Activated CD4-positive, alpha-beta T cell treated with anti-CD3 and anti-CD28 coated beads, Interleukin-2, amount 50 U/mL, for 1 hour (primary cell): ENCODE measurements around the gene ATP12A.

ENCODE experiments used
- DNase-seq: peaks from one replicate; pipeline ENCODE4 v3.0.0-alpha.2; 2020

Gene ATP12A

DNA sequence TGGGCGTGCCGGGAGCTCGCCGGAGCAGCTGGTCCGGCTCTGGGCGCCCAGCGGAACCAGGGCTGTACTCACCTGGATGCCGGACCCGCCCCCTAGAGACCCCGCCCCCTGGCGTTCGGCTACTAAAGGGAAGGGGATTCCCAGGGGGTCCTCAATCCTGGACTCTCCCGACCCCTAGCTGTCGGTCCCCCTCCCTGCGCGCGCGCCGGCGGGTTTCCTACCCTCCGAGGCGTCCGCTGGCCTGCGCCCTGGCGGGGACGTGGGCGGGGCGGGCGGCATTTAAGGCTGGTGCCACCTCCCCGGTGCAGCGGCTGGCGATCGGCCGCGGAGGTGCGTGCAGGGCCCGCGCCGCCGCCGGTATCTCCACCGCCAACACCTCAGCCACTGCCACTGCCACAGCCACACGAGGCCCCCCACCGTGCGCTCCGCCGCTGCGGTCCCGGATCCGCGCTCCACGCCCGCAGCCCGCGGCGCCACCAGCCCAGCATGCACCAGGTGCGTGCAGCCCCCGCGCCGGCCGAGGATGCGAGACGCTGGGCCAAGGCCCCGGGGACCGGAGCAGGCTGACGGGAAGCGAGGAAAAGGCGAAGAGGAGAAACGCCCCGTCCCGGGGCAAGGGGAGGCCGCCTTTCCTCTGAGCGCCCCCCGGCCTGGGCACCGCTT, at the start of gene ATP12A:
ATP12A (plus strand) TSS at position 151 of the 663 bp plus-strand sequence; CDS start at position 487, 336 bp downstream.
- peak; percentile 12 for DNase-seq

- no peak for DNase-seq
Measured at GRCh38 chr13:24630851-24631620, 49.2 kb upstream of the ATP12A start.

GRCh38 chr13:24631922-24632321, 48.3 kb upstream of the ATP12A start:
- DNase-seq = no peak

GRCh38 chr13:24632382-24633121, 47.7 kb upstream of the ATP12A start:
- DNase-seq = no peak

- no peak for DNase-seq
Measured at GRCh38 chr13:24636776-24637175, 43.4 kb upstream of the ATP12A start.

GRCh38 chr13:24638096-24638495, 42.1 kb upstream of the ATP12A start:
- no peak for DNase-seq

- no peak for DNase-seq
Measured at GRCh38 chr13:24640752-24641151, 39.5 kb upstream of the ATP12A start.

- no peak for DNase-seq
Measured at GRCh38 chr13:24642219-24642618, 38.0 kb upstream of the ATP12A start.

- no peak for DNase-seq
Measured at GRCh38 chr13:24644036-24644435, 36.2 kb upstream of the ATP12A start.

GRCh38 chr13:24648271-24648670, 31.9 kb upstream of the ATP12A start:
- DNase-seq = no peak

GRCh38 chr13:24648983-24649687, 31.1 kb upstream of the ATP12A start:
- no peak for DNase-seq

- no peak for DNase-seq
Measured at GRCh38 chr13:24649688-24650043, 30.5 kb upstream of the ATP12A start.

DNA sequence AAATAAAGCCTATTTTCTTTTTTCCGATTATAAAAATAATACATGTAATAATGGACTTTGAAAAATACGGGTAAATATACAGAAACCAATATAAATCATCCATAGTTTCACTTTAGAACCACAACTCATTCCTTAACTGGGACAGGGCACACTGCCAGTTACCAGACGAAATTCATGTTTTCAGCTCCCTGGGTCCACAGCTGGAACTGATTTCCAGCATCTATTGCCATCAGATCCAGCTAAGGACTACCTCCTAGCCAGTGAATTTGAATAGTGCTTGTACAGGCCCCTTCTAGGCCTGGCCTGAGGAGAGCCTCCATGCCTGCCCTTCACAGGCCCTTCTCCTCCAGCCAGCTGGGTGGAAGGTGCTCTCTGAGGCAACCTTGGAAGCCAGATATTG, 30.0 kb upstream of the ATP12A start:
- DNase-seq = no peak

DNA sequence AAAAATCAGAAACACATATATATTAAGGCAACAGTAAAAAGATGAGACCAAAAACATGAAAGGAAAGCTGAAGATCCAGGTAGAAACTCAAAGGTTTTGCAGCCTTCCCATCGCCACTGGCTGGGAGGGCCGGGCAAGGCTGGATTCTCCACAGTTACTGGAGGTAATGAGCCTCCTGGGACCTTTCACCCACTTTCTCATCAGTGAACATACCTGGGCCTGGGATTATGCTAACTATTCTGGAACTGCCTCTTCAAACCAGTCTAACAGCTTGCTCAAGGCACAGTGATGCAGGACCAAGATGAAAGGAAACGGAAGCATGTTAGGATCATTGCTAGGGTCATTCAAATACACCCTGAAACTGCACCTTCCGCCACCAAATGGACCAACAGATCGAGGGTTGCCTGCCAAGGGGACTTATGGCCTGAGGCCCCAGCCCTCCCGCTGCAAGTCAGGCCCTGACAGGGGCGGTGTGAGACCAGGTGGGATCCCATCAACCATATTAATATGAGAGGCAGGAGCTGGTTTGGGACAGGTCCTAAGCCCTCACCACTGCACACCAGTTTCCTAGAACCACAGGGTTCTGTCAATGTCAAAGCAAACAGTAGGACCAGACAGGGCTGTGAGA, 28.4 kb upstream of the ATP12A start:
- DNase-seq = no peak

GRCh38 chr13:24652359-24652758, 27.8 kb upstream of the ATP12A start:
- DNase-seq = no peak

DNA sequence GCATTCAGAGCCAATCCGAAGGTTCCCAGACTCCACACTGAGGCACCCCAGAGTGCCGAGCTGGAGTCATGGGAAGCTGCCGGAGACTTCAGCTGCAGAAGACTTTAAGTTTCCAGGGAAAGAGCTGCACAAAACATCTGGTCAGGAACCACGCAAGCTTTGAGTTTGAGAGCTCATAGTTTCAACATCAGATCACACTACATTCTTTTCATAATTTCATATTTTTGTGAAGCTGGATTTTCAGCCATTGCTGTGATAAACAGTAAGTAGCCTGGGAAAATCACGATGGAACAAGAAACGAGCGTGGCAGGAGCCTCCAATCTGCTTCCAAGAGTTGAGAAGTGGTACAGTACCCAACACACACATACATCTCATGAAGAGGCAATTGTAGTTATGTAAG, 25.5 kb upstream of the ATP12A start:
- no peak for DNase-seq

DNA sequence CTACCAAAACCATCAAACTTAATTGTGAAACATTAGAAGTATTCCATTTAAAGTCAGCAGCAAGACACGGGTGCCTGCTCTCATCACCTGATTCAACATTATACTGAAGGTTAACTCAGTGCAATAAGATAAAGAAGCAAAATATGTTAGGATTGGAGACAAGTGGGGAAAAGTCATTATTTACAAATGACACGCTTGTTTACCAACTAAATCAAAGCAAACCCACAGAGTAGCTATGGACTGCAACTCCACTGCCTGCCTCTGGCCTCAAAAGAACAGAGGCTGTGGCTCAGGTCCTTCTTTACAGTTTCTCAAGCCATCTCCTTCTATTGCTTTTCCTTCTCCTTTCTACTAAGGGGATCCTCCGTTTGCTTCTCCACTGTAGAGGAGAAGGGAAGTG, 21.0 kb upstream of the ATP12A start:
- no peak for DNase-seq

DNA sequence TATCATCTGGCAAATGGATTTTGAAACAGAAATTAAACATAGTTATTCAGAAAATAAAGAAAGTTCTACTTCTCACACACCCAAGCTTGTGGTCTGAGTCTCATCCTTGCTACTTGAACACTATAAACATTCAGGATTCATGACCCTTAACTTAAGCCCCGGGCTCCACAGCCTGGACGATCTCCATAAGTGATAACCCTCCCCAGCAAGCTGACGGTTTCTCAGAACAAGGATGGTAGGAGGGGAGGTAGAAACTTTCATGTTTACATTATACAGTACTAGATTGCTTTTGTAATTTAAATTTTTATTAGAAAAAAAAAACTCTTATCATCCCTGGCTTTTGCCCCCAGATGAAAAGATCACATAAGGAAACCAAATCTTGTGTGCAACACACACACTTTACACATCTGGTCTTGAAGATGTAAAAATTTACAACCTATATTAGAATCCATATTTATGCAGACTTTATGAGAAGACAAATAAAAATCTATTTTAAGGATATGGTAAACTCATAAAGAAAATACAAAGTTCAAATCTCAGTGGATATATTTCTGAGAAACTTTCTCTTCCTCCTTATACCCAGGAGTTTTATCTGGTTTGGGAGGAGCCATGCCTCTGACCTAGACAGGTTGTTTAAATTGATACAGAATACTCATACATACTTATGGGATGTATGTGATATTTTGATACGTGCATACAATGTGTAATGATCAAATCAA, 20.0 kb upstream of the ATP12A start:
- no peak for DNase-seq

DNA sequence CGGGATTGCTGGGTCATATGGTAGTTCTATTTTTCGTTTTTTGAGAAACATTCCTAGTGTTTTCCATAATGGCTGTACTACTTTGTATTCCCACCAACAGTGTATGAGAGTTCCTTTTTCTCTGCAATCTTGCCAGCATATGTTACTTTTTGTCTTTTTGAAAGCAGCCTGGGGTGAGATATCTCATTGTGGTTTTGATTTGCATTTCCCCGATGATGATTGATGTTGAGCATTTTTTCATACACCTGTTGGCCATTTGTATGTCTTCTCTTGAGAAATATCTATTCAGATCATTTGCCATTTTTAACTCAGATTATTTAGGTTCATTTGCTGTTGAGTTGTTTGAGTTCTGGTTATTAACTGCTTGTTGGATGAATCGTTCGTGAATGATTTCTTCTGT, 18.5 kb upstream of the ATP12A start:
- DNase-seq = no peak

- DNase-seq = no peak
Measured at GRCh38 chr13:24662195-24663088, 17.8 kb upstream of the ATP12A start.

- DNase-seq = no peak
Measured at GRCh38 chr13:24663089-24663395, 17.2 kb upstream of the ATP12A start.
